ENCODE data around the gene CCNQ. TPM values are rescaled to one million over a fixed set of nuclear protein-coding genes. Genes with fewer than 3 reads are reported as not detected.

CCNQ gene
- 37.7 and 64.8 TPM in 2 replicates for total RNA-seq

GRCh38 chrX:153598541-153599191, at the start of gene CCNQ:
Gene CCNQ, minus strand, starts transcription at chrX:153599139. Its CDS starts 66 bp downstream, at chrX:153599073.

GRCh38 chrX:153646620-153647373, 47.9 kb upstream of the CCNQ start, which contains the start of gene DUSP9:
Gene DUSP9, plus strand, starts transcription at chrX:153647203. Its CDS starts 751 bp downstream, at chrX:153647954.

Other genes starting within 250 kb of the CCNQ start
- gene PNMA6E, start 197.8 kb downstream of the CCNQ start, total RNA-seq: under 0.01 TPM in 1 of 2 replicates, not detected in the other
- gene ZFP92, start 187.7 kb downstream of the CCNQ start, total RNA-seq: 0.43 and 0.72 TPM in 2 replicates
- 2.7 and 3.4 TPM in 2 replicates for gene TREX2, start 153.1 kb downstream of the CCNQ start, total RNA-seq
- 4.7 and 10.6 TPM in 2 replicates for gene HAUS7, start 128.6 kb downstream of the CCNQ start, total RNA-seq
- gene BGN, start 104.2 kb downstream of the CCNQ start, total RNA-seq: 0.21 and 0.48 TPM in 2 replicates
- not detected in 2 replicates for gene ATP2B3, start 81.5 kb downstream of the CCNQ start, total RNA-seq
- gene DUSP9, start 48.1 kb upstream of the CCNQ start, total RNA-seq: 1.5 and 1.7 TPM in 2 replicates
- 3.9 and 4.7 TPM in 2 replicates for gene PNCK, start 74.7 kb upstream of the CCNQ start, total RNA-seq
- 41.4 and 44.8 TPM in 2 replicates for gene SLC6A8, start 88.8 kb upstream of the CCNQ start, total RNA-seq
- 256 and 267 TPM in 2 replicates for gene BCAP31, start 125.2 kb upstream of the CCNQ start, total RNA-seq
- gene ABCD1, start 125.7 kb upstream of the CCNQ start, total RNA-seq: 3.4 and 3.9 TPM in 2 replicates
- gene PLXNB3, start 165.1 kb upstream of the CCNQ start, total RNA-seq: 6.3 and 9.8 TPM in 2 replicates
- gene SRPK3, start 181.9 kb upstream of the CCNQ start, total RNA-seq: under 0.01 and 0.43 TPM in 2 replicates
- gene IDH3G, start 195.2 kb upstream of the CCNQ start, total RNA-seq: 22.4 and 42.9 TPM in 2 replicates
- 134 and 165 TPM in 2 replicates for gene SSR4, start 195.5 kb upstream of the CCNQ start, total RNA-seq
- gene PDZD4, start 231.4 kb upstream of the CCNQ start, total RNA-seq: under 0.01 TPM in 1 of 2 replicates, not detected in the other